ENCODE measurements around the gene L3MBTL3. TPM values are rescaled to one million over a fixed set of nuclear protein-coding genes. Genes with fewer than 3 reads are reported as not detected.

L3MBTL3 gene
- total and polyA plus RNA-seq, 10 of the 15 experiments (the other 5 are each of a cell fraction or from before 2014, with no cell fraction given): 0.71 to 9.4 (median 6.2) TPM

GRCh38 chr6:130093546-130093945, 75.2 kb downstream of the L3MBTL3 start:
- no peak for FAIRE-seq
- POLR2A ChIA-PET: no interaction called here
- H3K36me3 ChIP-seq (ENCODE audit: control insufficient read depth in 2 of 2, insufficient read depth in 2 of 2, low read length in 1 of 2): no peaks in the 10 kb centered on the region
- no TSS peak for BruUV-seq (replicated peaks)
- H3K9me3 ChIP-seq (replicated peaks; ENCODE audit: control insufficient read depth, insufficient read depth, low read length): no peaks in the 10 kb centered on the region
- no peak overlapping the region for H3K4me2 ChIP-seq (ENCODE audit: control insufficient read depth, insufficient read depth)
- no peak for DNase-seq (ENCODE audit: low read depth, low spot score)
- H3K4me1 ChIP-seq (ENCODE audit: control insufficient read depth, insufficient read depth, low read length): no peaks in the 10 kb centered on the region
- SMC1A ChIA-PET (ENCODE audit: uncharacterized antibody, unreplicated experiment): interaction anchor here (1.8 kb wide), 1 partner anchor 25 kb away, joined by 4 read pairs; no protein-coding TSS in a partner anchor
- no peaks in the 10 kb centered on the region for H4K20me1 ChIP-seq (ENCODE audit: control insufficient read depth, insufficient read depth)
- H2AFZ ChIP-seq (ENCODE audit: control insufficient read depth, low read depth, low read length): no peak overlapping the region
- intact Hi-C loops (cut with micrococcal nuclease; ENCODE audit: unreplicated experiment) (no loop called here), in situ Hi-C loops (cut with MboI) (no loop called here)
- RAD21 ChIA-PET (ENCODE audit: unreplicated experiment): interaction anchor here (1.6 kb wide), 1 partner anchor 21 kb away, joined by 3 read pairs; no protein-coding TSS in a partner anchor
- no peaks in the 10 kb centered on the region for H3K27me3 ChIP-seq (replicated peaks in 1 of 2; ENCODE audit: control insufficient read depth in 2 of 2, insufficient read depth in 2 of 2, low read length in 1 of 2)
- no peaks in the 10 kb centered on the region for H3K79me2 ChIP-seq (ENCODE audit: control insufficient read depth, insufficient read depth, low read length)
- TF ChIP-seq RFX5 (IDR thresholded peaks at IDR 0.05; ENCODE audit: low read depth, low read length) (no peak), ZNF592 (IDR thresholded peaks at IDR 0.05) (no peak), DPF2 (IDR thresholded peaks at IDR 0.05) (no peak), CREB1 (IDR thresholded peaks at IDR 0.05; ENCODE audit: low read depth) (no peak)
- 58% methylated on average over 1 of the region's 1 CpG for WGBS (ENCODE audit: insufficient coverage, insufficient replicate concordance, low lambda C conversion rate, missing lambda C conversion rate)
- CTCF ChIA-PET: no interaction called here
- no peak for ATAC-seq
- no peak overlapping the region for H3K4me3 ChIP-seq
- no peak overlapping the region for H3K9ac ChIP-seq (ENCODE audit: control insufficient read depth, insufficient read depth, low read length)
- H3K27ac ChIP-seq (ENCODE audit: control insufficient read depth, insufficient read depth): no peak overlapping the region
